ENCODE data around the gene PPIE.
A peak's percentile ranks its signal among the peaks of the same experiment; 100 is the strongest.

PPIE gene

GRCh38 chr1:39738622-39739366, at the start of gene PPIE:
PPIE (plus strand) TSS chr1:39738882; CDS start chr1:39738901, 19 bp downstream.
- Histone ChIP-seq H3K9ac (ENCODE audit: low read length) (peak within 1 kb of the TSS; percentile 93), H3K4me1 (ENCODE audit: control insufficient read depth, insufficient read depth, low read length) (peaks cover 4% of the 10 kb centered on the region), H3K4me3 (ENCODE audit: low read length) (peak within 1 kb of the TSS; percentile 95), H3K27me3 (ENCODE audit: control insufficient read depth, insufficient read depth, low read length) (no peaks in the 10 kb centered on the region), H3K36me3 (ENCODE audit: control insufficient read depth, insufficient read depth, low read length) (peaks cover 17% of the 10 kb centered on the region), H3K27ac (ENCODE audit: low read depth, low read length) (peak within 1 kb of the TSS; percentile 74)

- Histone ChIP-seq H3K27ac (ENCODE audit: low read depth, low read length) (no peak overlapping the region), H3K4me3 (ENCODE audit: low read length) (no peak overlapping the region), H3K27me3 (ENCODE audit: control insufficient read depth, insufficient read depth, low read length) (peaks cover 30% of the 10 kb centered on the region), H3K36me3 (ENCODE audit: control insufficient read depth, insufficient read depth, low read length) (no peaks in the 10 kb centered on the region), H3K4me1 (ENCODE audit: control insufficient read depth, insufficient read depth, low read length) (peaks cover 2% of the 10 kb centered on the region), H3K9ac (ENCODE audit: low read length) (no peak overlapping the region)
Measured at GRCh38 chr1:39689214-39689613, 49.5 kb upstream of the PPIE start.

- Histone ChIP-seq H3K4me3 (ENCODE audit: low read length) (no peak overlapping the region), H3K27ac (ENCODE audit: low read depth, low read length) (no peak overlapping the region), H3K9ac (ENCODE audit: low read length) (no peak overlapping the region), H3K4me1 (ENCODE audit: control insufficient read depth, insufficient read depth, low read length) (peaks cover 2% of the 10 kb centered on the region), H3K36me3 (ENCODE audit: control insufficient read depth, insufficient read depth, low read length) (no peaks in the 10 kb centered on the region), H3K27me3 (ENCODE audit: control insufficient read depth, insufficient read depth, low read length) (peaks cover 26% of the 10 kb centered on the region)
Measured at GRCh38 chr1:39689635-39690034, 49.0 kb upstream of the PPIE start.

- Histone ChIP-seq H3K27ac (ENCODE audit: low read depth, low read length) (no peak overlapping the region), H3K36me3 (ENCODE audit: control insufficient read depth, insufficient read depth, low read length) (no peaks in the 10 kb centered on the region), H3K27me3 (ENCODE audit: control insufficient read depth, insufficient read depth, low read length) (peaks cover 25% of the 10 kb centered on the region), H3K4me3 (ENCODE audit: low read length) (no peak overlapping the region), H3K9ac (ENCODE audit: low read length) (no peak overlapping the region), H3K4me1 (ENCODE audit: control insufficient read depth, insufficient read depth, low read length) (peaks cover 2% of the 10 kb centered on the region)
Measured at GRCh38 chr1:39690225-39690624, 48.5 kb upstream of the PPIE start.

- H3K27me3 ChIP-seq (ENCODE audit: control insufficient read depth, insufficient read depth, low read length), result peaks cover 25% of the 10 kb centered on the region
- H3K4me1 ChIP-seq (ENCODE audit: control insufficient read depth, insufficient read depth, low read length), result peaks cover 2% of the 10 kb centered on the region
- no peaks in the 10 kb centered on the region for H3K36me3 ChIP-seq (ENCODE audit: control insufficient read depth, insufficient read depth, low read length)
- peak overlapping the region; percentile 55 for H3K4me3 ChIP-seq (ENCODE audit: low read length)
- no peak overlapping the region for H3K9ac ChIP-seq (ENCODE audit: low read length)
- no peak overlapping the region for H3K27ac ChIP-seq (ENCODE audit: low read depth, low read length)
Measured at GRCh38 chr1:39690794-39691382, 47.8 kb upstream of the PPIE start.

- peaks cover 25% of the 10 kb centered on the region for H3K27me3 ChIP-seq (ENCODE audit: control insufficient read depth, insufficient read depth, low read length)
- no peak within 1 kb of the TSS for H3K9ac ChIP-seq (ENCODE audit: low read length)
Measured at GRCh38 chr1:39691383-39692151, 47.1 kb upstream of the PPIE start, which contains the start of gene HPCAL4. HPCAL4 (minus strand) TSS chr1:39691433; CDS start chr1:39684603, 6,830 bp downstream.

GRCh38 chr1:39692152-39693074, 46.3 kb upstream of the PPIE start:
- H3K27me3 ChIP-seq (ENCODE audit: control insufficient read depth, insufficient read depth, low read length), result peaks cover 25% of the 10 kb centered on the region
- no peak overlapping the region for H3K9ac ChIP-seq (ENCODE audit: low read length)
- peaks cover 2% of the 10 kb centered on the region for H3K4me1 ChIP-seq (ENCODE audit: control insufficient read depth, insufficient read depth, low read length)
- H3K36me3 ChIP-seq (ENCODE audit: control insufficient read depth, insufficient read depth, low read length), result no peaks in the 10 kb centered on the region
- peak overlapping the region; percentile 55 for H3K4me3 ChIP-seq (ENCODE audit: low read length)
- no peak overlapping the region for H3K27ac ChIP-seq (ENCODE audit: low read depth, low read length)

More at GRCh38 chr1:39691383-39692151, 47.1 kb upstream of the PPIE start, which contains the start of gene HPCAL4:
- H3K4me3 ChIP-seq (ENCODE audit: low read length), result peak within 1 kb of the TSS; percentile 55
- H3K36me3 ChIP-seq (ENCODE audit: control insufficient read depth, insufficient read depth, low read length), result no peaks in the 10 kb centered on the region
- peaks cover 2% of the 10 kb centered on the region for H3K4me1 ChIP-seq (ENCODE audit: control insufficient read depth, insufficient read depth, low read length)
- no peak within 1 kb of the TSS for H3K27ac ChIP-seq (ENCODE audit: low read depth, low read length)

- Histone ChIP-seq H3K27ac (ENCODE audit: low read depth, low read length) (no peak overlapping the region), H3K4me3 (ENCODE audit: low read length) (no peak overlapping the region), H3K36me3 (ENCODE audit: control insufficient read depth, insufficient read depth, low read length) (no peaks in the 10 kb centered on the region), H3K27me3 (ENCODE audit: control insufficient read depth, insufficient read depth, low read length) (peaks cover 20% of the 10 kb centered on the region), H3K4me1 (ENCODE audit: control insufficient read depth, insufficient read depth, low read length) (peaks cover 2% of the 10 kb centered on the region), H3K9ac (ENCODE audit: low read length) (no peak overlapping the region)
Measured at GRCh38 chr1:39694026-39694425, 44.7 kb upstream of the PPIE start.

- peaks cover 2% of the 10 kb centered on the region for H3K4me1 ChIP-seq (ENCODE audit: control insufficient read depth, insufficient read depth, low read length)
- H3K9ac ChIP-seq (ENCODE audit: low read length), result no peak overlapping the region
- H3K27ac ChIP-seq (ENCODE audit: low read depth, low read length), result no peak overlapping the region
- no peaks in the 10 kb centered on the region for H3K36me3 ChIP-seq (ENCODE audit: control insufficient read depth, insufficient read depth, low read length)
- H3K4me3 ChIP-seq (ENCODE audit: low read length), result no peak overlapping the region
- H3K27me3 ChIP-seq (ENCODE audit: control insufficient read depth, insufficient read depth, low read length), result peaks cover 13% of the 10 kb centered on the region
Measured at GRCh38 chr1:39695016-39695415, 43.7 kb upstream of the PPIE start.

- Histone ChIP-seq H3K27me3 (ENCODE audit: control insufficient read depth, insufficient read depth, low read length) (peaks cover 3% of the 10 kb centered on the region), H3K4me3 (ENCODE audit: low read length) (no peak overlapping the region), H3K27ac (ENCODE audit: low read depth, low read length) (no peak overlapping the region), H3K36me3 (ENCODE audit: control insufficient read depth, insufficient read depth, low read length) (no peaks in the 10 kb centered on the region), H3K4me1 (ENCODE audit: control insufficient read depth, insufficient read depth, low read length) (peaks cover 2% of the 10 kb centered on the region), H3K9ac (ENCODE audit: low read length) (no peak overlapping the region)
Measured at GRCh38 chr1:39696448-39696847, 42.2 kb upstream of the PPIE start.

- Histone ChIP-seq H3K9ac (ENCODE audit: low read length) (no peak overlapping the region), H3K27ac (ENCODE audit: low read depth, low read length) (no peak overlapping the region), H3K4me1 (ENCODE audit: control insufficient read depth, insufficient read depth, low read length) (no peaks in the 10 kb centered on the region), H3K27me3 (ENCODE audit: control insufficient read depth, insufficient read depth, low read length) (peaks cover 4% of the 10 kb centered on the region), H3K36me3 (ENCODE audit: control insufficient read depth, insufficient read depth, low read length) (no peaks in the 10 kb centered on the region), H3K4me3 (ENCODE audit: low read length) (no peak overlapping the region)
Measured at GRCh38 chr1:39698568-39698967, 40.1 kb upstream of the PPIE start.

Measured in rectal smooth muscle tissue (tissue), 1 donor.